MM.1S (cell line): ENCODE results near the gene PTS.

Experiments used
- DNase-seq: peaks from one replicate; pipeline ENCODE4 v3.0.0-alpha.2; 2015
- H2AFZ ChIP-seq: fragments of 300-600 bp; sonication (generic); 2 replicates; pipeline ENCODE4 v1.6.0; 2016; ENCODE audit warnings: antibody characterized with exemption, low read length
- H3F3A ChIP-seq: fragments of 300-600 bp; sonication (generic); 2 replicates; pipeline ENCODE4 v1.6.1; 2016; ENCODE audit warnings: mild to moderate bottlenecking, antibody characterized with exemption, low read length, moderate library complexity, mixed read lengths; ENCODE audit not compliant: insufficient read depth
- H3K27ac ChIP-seq: fragments of 300-600 bp; sonication (generic); 2 replicates; pipeline ENCODE4 v1.5.1; 2016; ENCODE audit warnings: mild to moderate bottlenecking, low read length
- H3K27me3 ChIP-seq: fragments of 300-600 bp; sonication (generic); replicated peaks from 2 replicates; pipeline ENCODE4 v1.6.0; 2016; ENCODE audit warnings: low read length; ENCODE audit not compliant: insufficient read depth
- H3K36me3 ChIP-seq: fragments of 300-600 bp; sonication (generic); replicated peaks from 2 replicates; pipeline ENCODE4 v1.6.1; 2016; ENCODE audit warnings: mild to moderate bottlenecking, low read length, mixed read lengths; ENCODE audit not compliant: insufficient read depth
- H3K4me1 ChIP-seq: fragments of 300-600 bp; sonication (generic); 2 replicates; pipeline ENCODE4 v1.6.1; 2016; ENCODE audit warnings: low read length, mixed read lengths
- H3K4me2 ChIP-seq: fragments of 300-600 bp; sonication (generic); 2 replicates; pipeline ENCODE4 v1.6.0; 2016; ENCODE audit warnings: low read depth, low read length
- H3K4me3 ChIP-seq: fragments of 300-600 bp; sonication (generic); 2 replicates; pipeline ENCODE4 v1.5.1; 2016; ENCODE audit warnings: low read length, mixed read lengths
- H3K79me2 ChIP-seq: fragments of 300-600 bp; sonication (generic); 2 replicates; pipeline ENCODE4 v1.6.1; 2016; ENCODE audit warnings: mixed run types, low read length, mixed read lengths
- H3K9ac ChIP-seq: fragments of 300-600 bp; sonication (generic); 2 replicates; pipeline ENCODE4 v1.6.1; 2016; ENCODE audit warnings: low read length, mixed read lengths
- H3K9me2 ChIP-seq: fragments of 300-600 bp; sonication (generic); replicated peaks from 2 replicates; pipeline ENCODE4 v1.6.1; 2016; ENCODE audit warnings: mild to moderate bottlenecking, low read length, mixed read lengths; ENCODE audit not compliant: insufficient read depth
- H3K9me3 ChIP-seq: fragments of 300-600 bp; sonication (generic); replicated peaks from 2 replicates; pipeline ENCODE4 v1.6.1; 2016; ENCODE audit warnings: mild to moderate bottlenecking, low read length, mixed read lengths; ENCODE audit not compliant: insufficient read depth
- H4K20me1 ChIP-seq: fragments of 300-600 bp; sonication (generic); 2 replicates; pipeline ENCODE4 v1.6.1; 2016; ENCODE audit warnings: mild to moderate bottlenecking, low read length, moderate library complexity, mixed read lengths; ENCODE audit not compliant: insufficient read depth
- EZH2 ChIP-seq: fragments of 300-600 bp; sonication (generic); optimal IDR thresholded peaks from 2 replicates; pipeline ENCODE3; 2017; ENCODE audit warnings: low read depth, mild to moderate bottlenecking, antibody characterized with exemption, low read length, mixed read lengths
- EZH2phosphoT487 ChIP-seq: fragments of 300-600 bp; sonication (generic); IDR thresholded peaks from 2 replicates; pipeline ENCODE4 v1.6.1; 2018; ENCODE audit warnings: antibody characterized with exemption, low read length
- TF ChIP-seq, protein P1 (sequence below): fragments of 300-600 bp; sonication (generic); IDR thresholded peaks from 2 replicates; pipeline ENCODE4 v1.5.1; 2016; ENCODE audit warnings: antibody characterized with exemption, low read length, mixed read lengths

The PTS gene

DNA sequence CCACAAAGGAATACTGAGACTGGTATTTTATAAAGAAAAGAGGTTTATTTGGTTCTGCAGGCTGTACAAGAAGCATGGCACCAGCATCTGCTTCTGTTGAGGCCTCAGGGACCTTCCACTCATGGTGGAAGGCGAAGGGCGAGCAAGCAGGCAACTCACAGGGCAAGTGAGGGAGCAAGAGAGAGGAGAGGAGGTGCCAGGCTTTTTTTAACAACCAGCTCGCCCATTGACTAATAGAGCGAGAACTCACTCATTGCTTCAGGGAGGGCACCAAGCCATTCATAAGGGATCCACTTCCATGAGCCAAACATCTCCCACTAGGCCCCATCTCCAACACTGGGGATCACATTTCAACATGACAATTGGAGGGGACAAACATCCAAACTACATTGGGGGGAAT lies 1.2 kb downstream of the PTS start:
- no peaks in the 10 kb centered on the region for H3F3A ChIP-seq
- no peak overlapping the region for H3K27ac ChIP-seq
- H3K27me3 ChIP-seq = no peaks in the 10 kb centered on the region
- H3K4me2 ChIP-seq = peak overlapping the region; percentile 87
- H3K9me3 ChIP-seq = no peaks in the 10 kb centered on the region
- no peak overlapping the region for H3K9ac ChIP-seq
- no peak for DNase-seq
- peak overlapping the region; percentile 68 for H3K4me3 ChIP-seq
- no peak overlapping the region for H2AFZ ChIP-seq
- H3K9me2 ChIP-seq = no peaks in the 10 kb centered on the region
- TF ChIP-seq, protein P1, sequence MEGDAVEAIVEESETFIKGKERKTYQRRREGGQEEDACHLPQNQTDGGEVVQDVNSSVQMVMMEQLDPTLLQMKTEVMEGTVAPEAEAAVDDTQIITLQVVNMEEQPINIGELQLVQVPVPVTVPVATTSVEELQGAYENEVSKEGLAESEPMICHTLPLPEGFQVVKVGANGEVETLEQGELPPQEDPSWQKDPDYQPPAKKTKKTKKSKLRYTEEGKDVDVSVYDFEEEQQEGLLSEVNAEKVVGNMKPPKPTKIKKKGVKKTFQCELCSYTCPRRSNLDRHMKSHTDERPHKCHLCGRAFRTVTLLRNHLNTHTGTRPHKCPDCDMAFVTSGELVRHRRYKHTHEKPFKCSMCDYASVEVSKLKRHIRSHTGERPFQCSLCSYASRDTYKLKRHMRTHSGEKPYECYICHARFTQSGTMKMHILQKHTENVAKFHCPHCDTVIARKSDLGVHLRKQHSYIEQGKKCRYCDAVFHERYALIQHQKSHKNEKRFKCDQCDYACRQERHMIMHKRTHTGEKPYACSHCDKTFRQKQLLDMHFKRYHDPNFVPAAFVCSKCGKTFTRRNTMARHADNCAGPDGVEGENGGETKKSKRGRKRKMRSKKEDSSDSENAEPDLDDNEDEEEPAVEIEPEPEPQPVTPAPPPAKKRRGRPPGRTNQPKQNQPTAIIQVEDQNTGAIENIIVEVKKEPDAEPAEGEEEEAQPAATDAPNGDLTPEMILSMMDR = no peak
- TF ChIP-seq EZH2phosphoT487 = no peak
- no peak for TF ChIP-seq EZH2
- H3K79me2 ChIP-seq = peaks cover 26% of the 10 kb centered on the region
- no peaks in the 10 kb centered on the region for H4K20me1 ChIP-seq
- no peaks in the 10 kb centered on the region for H3K36me3 ChIP-seq
- 0 out of 2 replicates have a peak, but pooled peaks cover 6% of the 10 kb centered on the region for H3K4me1 ChIP-seq

DNA sequence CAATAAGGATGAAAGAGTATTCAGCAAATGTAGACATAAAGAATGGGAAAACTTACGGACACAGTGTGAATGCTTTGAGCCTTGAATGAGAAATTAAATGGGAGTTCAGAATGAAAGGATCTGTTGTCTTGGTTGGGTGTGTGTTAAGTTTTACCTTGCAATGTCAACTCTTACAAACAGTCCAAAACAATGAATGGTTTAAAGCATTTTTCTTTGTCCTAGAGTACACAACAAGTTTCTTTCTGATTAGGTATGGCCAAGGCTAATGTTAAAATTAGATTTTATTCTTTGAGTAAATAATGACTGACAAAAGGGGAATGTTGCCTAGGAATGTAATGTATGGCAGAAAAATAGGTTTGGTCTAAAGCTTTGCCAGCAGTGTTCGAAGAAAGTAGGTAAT lies 2.5 kb downstream of the PTS start:
- Histone ChIP-seq H3F3A (no peaks in the 10 kb centered on the region), H3K79me2 (peaks cover 26% of the 10 kb centered on the region), H3K36me3 (no peaks in the 10 kb centered on the region), H3K9me2 (no peaks in the 10 kb centered on the region), H3K27ac (no peak overlapping the region), H3K9me3 (no peaks in the 10 kb centered on the region), H3K9ac (no peak overlapping the region), H3K4me3 (no peak overlapping the region), H4K20me1 (no peaks in the 10 kb centered on the region), H3K4me2 (no peak overlapping the region), H2AFZ (no peak overlapping the region), H3K27me3 (no peaks in the 10 kb centered on the region), H3K4me1 (0 out of 2 replicates have a peak, but pooled peaks cover 6% of the 10 kb centered on the region)
- TF ChIP-seq, protein P1 = no peak
- no peak for TF ChIP-seq EZH2phosphoT487
- TF ChIP-seq EZH2 = no peak
- no peak for DNase-seq

DNA sequence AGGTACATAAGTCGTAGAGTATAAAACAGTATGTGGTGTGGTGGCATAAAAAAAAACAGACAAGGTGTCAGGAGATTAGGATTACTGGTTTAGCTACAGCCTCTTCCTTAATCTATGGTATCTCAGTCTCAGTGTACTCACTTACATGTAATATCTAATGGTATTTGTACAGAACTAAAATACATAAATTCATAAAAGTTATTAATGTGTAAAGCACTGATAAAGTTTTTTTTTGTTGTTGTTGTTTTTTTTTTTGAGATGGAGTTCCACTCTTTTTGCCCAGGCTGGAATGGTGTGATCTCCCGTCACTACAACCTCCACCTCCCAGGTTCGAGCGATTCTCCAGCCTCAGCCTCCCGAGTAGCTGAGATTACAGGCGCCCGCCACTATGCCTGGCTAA lies 2.9 kb downstream of the PTS start:
- Histone ChIP-seq H3K4me1 (0 out of 2 replicates have a peak, but pooled peaks cover 6% of the 10 kb centered on the region), H3K79me2 (peaks cover 26% of the 10 kb centered on the region), H3K4me2 (no peak overlapping the region), H3F3A (no peaks in the 10 kb centered on the region), H3K9ac (no peak overlapping the region), H2AFZ (no peak overlapping the region), H3K36me3 (no peaks in the 10 kb centered on the region), H3K27me3 (no peaks in the 10 kb centered on the region), H3K4me3 (no peak overlapping the region), H3K9me2 (no peaks in the 10 kb centered on the region), H3K27ac (no peak overlapping the region), H3K9me3 (no peaks in the 10 kb centered on the region), H4K20me1 (no peaks in the 10 kb centered on the region)
- TF ChIP-seq, protein P1 = no peak
- TF ChIP-seq EZH2phosphoT487 = no peak
- TF ChIP-seq EZH2 = no peak
- no peak for DNase-seq
